NCI-H146 (cell line): ENCODE results near the gene CAPSL.
"Not testable (repeated sequence)": the region's sequence is repeated elsewhere in the genome, so short reads cannot be mapped to it uniquely, and the experiment has no call there.

Source experiments
- DNase-seq: peaks from one replicate; lab custom pipeline; 2025; lab: John Stamatoyannopoulos, UW

CAPSL gene

DNA sequence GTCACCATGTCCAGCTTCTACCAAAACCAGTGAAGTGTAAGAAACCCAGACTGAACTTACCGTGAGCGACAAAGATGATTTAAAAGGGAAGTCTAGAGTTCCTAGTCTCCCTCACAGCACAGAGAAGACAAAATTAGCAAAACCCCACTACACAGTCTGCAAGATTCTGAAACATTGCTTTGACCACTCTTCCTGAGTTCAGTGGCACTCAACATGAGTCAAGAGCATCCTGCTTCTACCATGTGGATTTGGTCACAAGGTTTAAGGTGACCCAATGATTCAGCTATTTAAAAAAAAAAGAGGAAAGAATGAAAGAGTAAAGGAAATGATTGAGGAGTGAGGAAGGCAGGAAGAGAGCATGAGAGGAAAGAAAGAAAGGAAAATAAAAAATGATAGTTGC lies 62.0 kb downstream of the CAPSL start:
- no peak for DNase-seq

DNA sequence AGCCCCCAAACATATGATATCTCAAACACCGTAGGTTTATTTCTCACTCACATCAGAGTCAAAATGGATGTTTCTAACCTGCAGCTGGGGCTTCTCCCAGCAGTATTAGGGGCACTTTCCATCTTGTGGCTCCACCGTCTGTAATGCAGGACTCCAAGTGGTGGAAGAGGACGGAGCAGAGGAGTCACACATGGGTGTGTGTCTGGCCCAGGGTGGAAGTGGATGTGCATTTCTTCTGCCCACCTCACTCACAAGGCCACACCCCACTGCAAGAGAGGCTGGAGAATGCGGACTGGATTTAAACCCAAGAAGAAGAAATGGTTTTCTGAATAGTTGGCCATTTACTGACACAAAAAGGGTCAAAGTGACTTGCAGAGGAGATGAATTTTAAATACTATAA lies 67.8 kb downstream of the CAPSL start:
- no peak for DNase-seq

DNA sequence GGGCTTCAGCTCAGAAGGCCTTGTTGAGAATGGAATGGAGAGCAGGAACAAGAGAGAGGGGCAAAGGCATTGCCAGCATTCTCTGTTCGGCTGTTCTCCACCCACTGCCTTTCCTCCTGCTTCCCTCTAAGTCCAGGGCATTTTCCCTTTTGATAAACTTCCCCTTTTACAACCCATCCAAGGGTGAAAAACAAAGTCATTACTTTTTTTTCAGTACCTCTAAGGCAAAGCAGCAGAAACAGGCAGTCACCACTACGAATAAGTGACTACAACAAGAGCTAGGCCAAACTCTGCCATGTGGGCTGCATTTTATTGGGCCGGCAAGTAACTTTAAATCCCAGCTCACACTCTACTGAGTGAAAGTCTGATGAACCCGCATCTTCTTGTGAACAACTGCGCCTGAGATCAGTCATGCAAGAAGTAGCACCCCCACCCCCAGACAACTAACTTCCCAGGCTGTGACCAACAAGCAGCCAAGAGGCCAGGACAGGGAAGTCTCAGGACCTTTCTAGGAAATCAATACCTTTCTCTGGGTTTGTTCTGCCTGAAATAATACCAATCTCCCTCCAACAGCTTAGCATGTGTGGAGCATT lies 68.6 kb downstream of the CAPSL start:
- no peak for DNase-seq

GRCh38 chr5:35867998-35868397 lies 70.4 kb downstream of the CAPSL start:
- no peak for DNase-seq

DNA sequence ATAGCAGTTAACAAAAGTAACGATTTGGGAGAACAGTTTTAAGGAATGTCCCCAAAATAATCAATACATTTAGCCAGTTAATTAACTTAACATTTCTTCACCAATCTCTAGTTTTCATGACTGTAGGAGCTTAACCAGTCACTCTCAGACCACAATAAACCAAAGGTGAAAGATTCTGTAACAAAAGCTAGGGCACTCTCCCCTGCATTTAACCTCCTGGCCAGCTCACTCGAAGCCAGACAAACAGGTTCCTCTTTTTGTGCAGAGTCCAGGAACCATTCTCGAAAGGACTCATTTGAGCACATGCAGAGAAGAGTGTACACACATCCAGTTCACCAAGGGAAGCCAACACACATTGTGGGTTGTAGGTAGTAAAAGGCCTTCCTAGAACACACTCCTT lies 75.3 kb downstream of the CAPSL start:
- no peak for DNase-seq

DNA sequence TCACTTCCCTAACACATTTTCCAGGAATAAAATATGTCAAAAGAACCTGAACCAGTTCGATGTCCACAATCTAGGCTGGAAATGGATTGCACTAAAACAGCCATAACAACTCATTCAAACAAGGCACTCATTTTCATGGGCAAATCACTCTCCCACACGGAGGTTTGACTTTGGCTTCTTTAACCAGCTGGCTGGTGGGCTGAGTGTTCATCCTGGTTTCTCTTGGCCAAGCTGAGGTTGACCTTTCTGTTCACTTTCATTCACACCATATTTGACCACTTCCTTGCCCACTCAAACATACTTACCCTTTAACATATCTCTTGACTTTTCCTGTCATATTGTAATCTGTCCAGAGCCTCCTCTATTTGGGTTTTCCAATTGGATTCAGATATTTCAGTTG lies 76.3 kb downstream of the CAPSL start:
- DNase-seq = no peak

GRCh38 chr5:35861718-35862117 lies 76.7 kb downstream of the CAPSL start:
- DNase-seq = no peak

DNA sequence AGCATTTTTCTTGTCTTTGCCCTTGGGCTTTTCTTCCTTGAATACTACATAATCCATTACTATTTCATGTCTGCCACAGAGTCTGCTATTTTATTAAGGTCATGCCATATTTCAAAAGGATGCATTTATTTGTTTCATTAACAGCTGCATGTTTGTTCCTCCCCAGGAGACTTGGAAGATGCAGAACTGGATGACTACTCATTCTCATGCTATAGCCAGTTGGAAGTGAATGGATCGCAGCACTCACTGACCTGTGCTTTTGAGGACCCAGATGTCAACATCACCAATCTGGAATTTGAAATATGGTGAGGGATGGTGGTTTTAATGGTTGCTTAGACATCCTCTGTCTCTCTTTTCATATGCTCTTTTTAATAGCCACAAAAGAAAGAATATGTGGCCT lies 77.7 kb downstream of the CAPSL start:
- DNase-seq = no peak

DNA sequence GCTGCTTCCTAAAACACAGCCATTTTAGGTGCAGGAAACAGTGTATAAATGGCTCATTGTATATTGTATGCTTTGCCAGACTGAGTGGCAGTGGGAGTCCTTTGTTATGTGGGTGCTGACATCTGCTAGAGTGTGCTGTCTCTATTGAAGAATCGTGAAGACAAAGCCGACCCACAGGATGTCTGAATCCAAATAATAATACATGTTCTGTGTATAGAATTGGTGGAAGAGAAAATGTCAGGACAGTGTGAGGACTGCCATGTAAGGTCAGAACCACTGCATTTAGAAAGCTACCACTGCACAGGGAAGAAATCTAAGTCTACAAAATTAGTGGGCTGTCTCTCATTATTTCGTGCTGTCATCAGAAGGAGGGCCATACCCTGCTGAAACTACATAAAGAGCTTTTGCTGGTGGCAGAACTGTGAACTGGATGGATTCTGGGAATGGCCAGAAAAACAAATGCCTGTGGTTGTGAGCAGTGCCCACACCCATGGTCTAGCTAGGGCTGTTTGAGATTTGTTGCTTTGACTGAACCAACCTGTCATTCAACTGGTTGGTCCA lies 79.2 kb downstream of the CAPSL start:
- DNase-seq = peak; percentile 46

GRCh38 chr5:35857606-35858205 lies 80.7 kb downstream of the CAPSL start:
- no peak for DNase-seq

DNA sequence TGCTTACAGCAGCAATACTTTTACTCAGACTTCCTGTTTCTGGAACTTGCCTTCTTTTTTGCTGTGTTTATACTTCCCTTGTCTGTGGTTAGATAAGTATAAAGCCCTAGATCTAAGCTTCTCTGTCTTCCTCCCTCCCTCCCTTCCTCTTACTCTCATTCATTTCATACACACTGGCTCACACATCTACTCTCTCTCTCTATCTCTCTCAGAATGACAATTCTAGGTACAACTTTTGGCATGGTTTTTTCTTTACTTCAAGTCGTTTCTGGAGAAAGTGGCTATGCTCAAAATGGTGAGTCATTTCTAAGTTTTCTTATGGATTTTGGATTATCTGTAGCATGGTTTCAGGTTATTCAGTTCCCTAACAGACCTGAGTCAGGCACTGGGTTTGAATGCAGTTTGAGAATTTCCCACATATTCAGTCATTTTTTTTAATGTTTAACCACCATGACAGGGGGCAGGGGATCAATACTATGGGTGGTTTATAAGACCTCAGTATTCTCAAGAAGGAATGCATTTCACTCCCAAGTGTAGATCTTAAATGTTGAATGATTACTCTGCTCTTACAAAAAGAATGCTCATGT lies 81.6 kb downstream of the CAPSL start, which contains the start of gene IL7R:
TSS of gene IL7R (plus strand) at position 127 of the 587 bp plus-strand sequence. CDS start at position 214, 87 bp downstream.
- DNase-seq = no peak

- DNase-seq = not testable (repeated sequence)
These were observed 82.1 kb downstream of the CAPSL start for GRCh38 chr5:35856186-35856764.

- no peak for DNase-seq
These were observed 83.2 kb downstream of the CAPSL start for GRCh38 chr5:35855187-35855586.
